ENCODE data around the gene TSEN34.

TSEN34 gene

DNA sequence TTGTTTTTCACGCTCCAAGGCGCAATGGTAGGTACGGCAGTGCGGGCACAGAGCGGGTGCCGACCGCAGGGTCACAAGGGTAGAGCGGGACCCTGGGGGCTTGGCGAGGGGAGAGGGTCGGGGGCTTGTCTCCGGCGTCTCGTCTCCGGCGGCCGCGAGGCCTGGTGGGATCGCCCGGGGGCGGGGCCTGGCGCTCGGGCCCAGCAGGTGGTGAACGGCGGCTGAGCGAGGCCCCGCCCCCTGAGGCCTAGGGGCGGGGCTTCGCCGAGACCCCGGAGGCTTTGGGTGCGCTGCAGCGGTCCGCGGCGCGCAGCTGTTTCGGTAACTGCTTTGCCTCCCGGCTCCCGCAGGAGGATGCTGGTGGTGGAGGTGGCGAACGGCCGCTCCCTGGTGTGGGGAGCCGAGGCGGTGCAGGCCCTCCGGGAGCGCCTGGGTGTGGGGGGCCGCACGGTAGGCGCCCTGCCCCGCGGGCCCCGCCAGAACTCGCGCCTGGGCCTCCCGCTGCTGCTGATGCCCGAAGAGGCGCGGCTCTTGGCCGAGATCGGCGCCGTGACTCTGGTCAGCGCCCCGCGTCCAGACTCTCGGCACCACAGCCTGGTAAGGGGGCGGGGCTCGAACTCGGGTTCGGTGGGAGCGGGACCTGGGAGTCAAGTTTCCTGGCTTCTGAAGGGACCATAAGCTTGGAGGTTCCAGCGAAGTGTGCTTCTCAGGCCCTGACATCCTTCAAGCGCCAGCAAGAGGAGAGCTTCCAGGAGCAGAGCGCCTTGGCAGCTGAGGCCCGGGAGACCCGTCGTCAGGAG, at the start of gene TSEN34:
Gene TSEN34, plus strand, starts transcription at position 298 of the 800 bp plus-strand sequence. Its CDS starts 57 bp downstream, at position 355.
- in situ Hi-C loops (cut with HindIII; ENCODE audit: low pct_ligation_motif_present, low pct_unique_long_range_greater_than_20kb, low sequenced_read_pairs): no loop called here
- peak; percentile 78 for DNase-seq

DNA sequence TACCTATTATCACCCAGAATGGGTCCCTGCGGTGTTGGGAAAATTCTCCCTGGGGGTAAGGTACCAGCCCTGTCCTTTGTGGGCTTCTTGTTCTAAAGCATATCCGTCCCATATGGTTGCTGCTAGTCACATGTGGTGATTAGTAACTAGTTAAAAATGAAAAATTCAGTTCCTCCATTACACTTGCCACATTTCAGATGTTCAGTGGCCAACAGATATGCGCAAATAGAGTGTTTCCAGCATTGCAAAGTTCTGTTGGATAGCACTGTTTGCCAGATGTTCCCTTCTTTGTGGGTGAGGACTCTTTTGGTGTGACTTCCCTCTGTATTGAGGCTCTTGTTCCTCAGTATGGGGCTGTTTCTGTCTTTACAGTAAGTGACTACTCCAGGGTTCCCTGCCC, 49.8 kb upstream of the TSEN34 start:
- DNase-seq: no peak
- in situ Hi-C loops (cut with HindIII; ENCODE audit: low pct_ligation_motif_present, low pct_unique_long_range_greater_than_20kb, low sequenced_read_pairs): no loop called here

DNA sequence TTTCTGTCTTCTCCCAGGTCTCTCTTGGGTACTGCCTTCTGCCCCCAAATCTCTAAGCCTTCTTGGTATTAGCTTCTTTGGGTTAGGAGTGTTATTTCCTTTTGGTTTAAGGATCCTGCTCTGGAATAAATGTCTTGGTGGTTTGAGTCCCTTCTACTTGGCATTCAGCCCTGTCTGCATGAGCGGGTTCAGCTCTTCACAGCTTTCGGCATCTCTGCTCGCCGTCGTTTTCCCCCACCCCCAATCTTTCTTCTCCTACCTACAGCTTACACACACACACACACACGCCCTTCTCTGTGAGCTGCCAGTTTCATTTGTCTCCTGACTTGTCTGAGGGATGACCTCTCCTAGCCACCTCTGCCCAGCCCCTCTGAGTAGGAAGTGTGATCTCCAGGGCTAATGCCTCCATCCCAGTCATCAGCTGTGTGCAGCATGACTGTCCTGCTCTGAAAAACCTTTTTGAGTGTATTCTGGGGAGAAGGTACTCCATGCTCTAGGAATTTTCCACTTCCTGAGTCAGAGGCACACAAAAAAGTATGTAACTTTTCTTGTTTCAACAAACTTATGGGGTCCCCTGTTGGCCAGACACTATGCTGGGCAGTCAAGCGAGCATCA, 48.8 kb upstream of the TSEN34 start:
- DNase-seq: no peak
- in situ Hi-C loops (cut with HindIII; ENCODE audit: low pct_ligation_motif_present, low pct_unique_long_range_greater_than_20kb, low sequenced_read_pairs): no loop called here

DNA sequence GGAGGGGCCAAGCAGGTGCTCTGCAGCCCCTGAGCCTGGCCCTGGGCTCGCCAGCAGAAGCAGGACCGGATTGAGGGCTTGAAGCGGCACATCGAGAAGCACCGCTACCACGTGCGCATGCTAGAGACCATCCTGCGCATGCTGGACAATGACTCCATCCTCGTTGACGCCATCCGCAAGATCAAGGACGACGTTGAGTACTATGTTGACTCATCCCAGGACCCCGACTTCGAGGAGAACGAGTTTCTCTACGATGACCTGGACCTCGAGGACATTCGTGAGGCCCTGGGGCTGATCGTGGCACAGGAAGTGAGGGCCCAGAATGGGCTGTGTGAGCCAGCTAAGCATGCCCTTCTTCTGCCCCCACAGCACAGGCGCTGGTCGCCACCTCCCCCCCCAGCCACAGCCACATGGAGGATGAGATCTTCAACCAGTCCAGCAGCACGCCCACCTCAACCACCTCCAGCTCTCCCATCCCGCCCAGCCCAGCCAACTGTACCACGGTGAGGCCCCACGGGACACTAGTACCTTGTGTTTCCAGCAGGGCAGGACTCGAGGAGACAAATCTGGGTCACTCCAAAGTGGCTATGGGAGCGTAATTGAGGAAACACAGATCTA, 45.5 kb upstream of the TSEN34 start:
- in situ Hi-C loops (cut with HindIII; ENCODE audit: low pct_ligation_motif_present, low pct_unique_long_range_greater_than_20kb, low sequenced_read_pairs): no loop called here
- no peak for DNase-seq

DNA sequence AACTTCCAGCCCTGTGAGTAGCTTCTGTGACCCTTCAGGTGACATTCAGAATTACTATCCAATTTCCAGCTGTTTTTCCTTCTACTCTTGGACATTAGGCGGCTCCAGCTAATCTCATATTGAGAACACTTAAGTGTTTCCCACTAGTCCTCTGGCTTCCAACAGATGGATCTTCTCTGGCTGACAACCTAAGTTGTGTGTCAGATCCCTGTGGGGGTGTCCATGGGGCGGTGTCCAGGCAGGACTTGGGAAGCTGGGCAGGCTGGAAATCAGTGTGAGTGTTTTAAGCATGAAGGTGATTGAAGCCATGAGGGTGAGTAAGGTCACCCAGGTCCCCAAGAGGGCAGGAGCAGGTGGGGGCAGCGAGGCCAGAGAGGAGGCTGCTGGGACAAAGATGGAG, 43.4 kb upstream of the TSEN34 start:
- no peak for DNase-seq
- in situ Hi-C loops (cut with HindIII; ENCODE audit: low pct_ligation_motif_present, low pct_unique_long_range_greater_than_20kb, low sequenced_read_pairs): no loop called here

DNA sequence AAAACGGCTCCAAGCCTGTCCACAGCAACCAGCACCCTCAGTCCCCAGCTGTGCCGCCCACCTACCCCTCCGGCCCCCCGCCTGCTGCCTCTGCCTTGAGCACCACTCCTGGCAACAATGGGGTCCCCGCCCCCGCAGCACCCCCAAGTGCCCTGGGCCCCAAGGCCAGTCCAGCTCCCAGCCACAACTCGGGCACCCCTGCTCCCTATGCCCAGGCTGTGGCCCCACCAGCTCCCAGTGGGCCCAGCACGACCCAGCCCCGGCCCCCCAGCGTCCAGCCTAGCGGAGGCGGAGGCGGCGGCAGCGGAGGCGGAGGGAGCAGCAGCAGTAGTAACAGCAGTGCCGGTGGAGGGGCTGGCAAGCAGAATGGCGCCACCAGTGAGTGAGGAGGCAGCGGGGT, 43.0 kb upstream of the TSEN34 start:
- in situ Hi-C loops (cut with HindIII; ENCODE audit: low pct_ligation_motif_present, low pct_unique_long_range_greater_than_20kb, low sequenced_read_pairs): no loop called here
- DNase-seq: no peak

DNA sequence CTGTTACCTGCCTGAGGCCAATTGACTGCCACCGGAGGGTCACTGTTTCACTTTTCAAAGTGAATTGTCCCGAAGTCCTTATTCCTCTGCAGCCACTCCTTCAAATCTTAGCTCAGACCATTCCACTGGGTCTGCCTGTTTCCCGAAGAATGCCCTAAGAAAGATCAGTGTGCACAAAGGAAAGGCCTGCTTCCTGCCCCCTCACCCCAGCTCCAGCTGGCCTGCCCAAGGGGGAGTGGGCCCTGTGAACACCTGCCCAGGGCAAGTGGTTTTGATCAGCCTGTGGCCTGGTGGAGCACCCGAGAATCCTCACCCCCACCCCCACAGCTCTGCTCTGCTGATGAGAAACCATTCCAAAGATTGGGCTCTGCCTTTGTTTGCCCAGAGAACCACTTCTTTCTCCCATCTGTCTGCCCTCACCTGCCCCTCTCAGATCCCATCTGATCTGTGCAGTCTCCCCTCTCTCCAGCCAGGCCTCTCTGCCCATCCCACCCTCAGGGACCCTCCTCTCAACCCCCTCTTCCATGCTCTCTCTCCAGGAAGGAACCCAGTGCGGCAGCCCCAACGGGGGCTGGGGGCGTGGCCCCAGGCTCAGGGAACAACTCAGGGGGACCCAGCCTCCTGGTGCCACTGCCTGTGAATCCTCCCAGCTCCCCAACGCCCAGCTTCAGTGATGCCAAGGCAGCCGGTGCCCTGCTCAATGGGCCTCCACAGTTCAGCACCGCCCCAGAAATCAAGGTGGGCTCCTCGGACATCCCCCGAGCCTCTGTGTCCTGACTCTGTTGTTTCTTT, 41.9 kb upstream of the TSEN34 start:
- no peak for DNase-seq

DNA sequence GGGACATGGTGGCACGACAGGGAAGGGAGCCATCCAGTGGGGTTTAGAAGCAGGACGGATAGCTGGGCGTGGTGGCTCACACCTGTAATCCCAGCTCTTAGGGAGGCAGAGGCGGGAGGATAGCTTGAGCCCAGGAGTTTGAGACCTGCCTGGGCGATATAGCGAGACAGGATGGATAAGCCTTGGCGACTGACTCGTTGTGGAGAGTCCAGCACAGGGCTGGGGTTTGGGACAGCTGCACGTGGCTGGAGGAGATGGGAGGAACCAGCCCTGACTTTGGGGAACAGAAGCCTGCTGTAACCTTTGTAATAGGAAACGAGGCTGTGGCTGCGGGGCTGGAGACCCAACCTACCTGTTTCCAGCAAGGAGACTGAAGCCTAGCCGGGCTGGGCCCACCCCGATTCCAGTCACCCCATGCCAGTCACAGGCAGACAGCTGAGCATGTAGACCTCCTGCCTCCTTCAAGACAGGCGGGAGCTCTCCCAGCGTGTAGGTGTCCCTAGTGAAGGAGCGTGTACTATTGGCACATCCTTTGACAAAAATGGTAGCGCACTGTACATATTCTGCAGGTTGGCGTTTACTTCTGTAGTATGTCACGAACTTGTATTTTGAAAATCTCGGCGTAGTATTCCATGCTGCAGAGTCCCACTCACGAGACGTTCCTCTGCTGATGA, 39.6 kb upstream of the TSEN34 start:
- in situ Hi-C loops (cut with HindIII; ENCODE audit: low pct_ligation_motif_present, low pct_unique_long_range_greater_than_20kb, low sequenced_read_pairs): no loop called here

More for the DNA sequence above, 41.9 kb upstream of the TSEN34 start:
- in situ Hi-C loops (cut with HindIII; ENCODE audit: low pct_ligation_motif_present, low pct_unique_long_range_greater_than_20kb, low sequenced_read_pairs): no loop called here

DNA sequence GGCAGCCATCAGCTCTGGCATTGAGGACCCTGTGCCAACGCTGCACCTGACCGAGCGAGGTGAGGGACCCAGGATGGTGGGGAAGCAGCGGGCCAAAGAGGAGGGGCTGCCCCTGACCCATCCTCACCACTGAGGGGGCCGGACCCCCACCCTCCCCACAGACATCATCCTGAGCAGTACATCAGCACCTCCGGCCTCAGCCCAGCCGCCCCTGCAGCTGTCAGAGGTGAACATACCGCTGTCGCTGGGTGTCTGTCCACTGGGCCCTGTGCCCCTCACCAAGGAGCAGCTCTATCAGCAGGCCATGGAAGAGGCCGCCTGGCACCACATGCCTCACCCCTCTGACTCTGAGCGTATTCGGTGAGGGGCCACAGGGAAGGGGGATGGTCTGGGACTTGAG, 38.8 kb upstream of the TSEN34 start:
- in situ Hi-C loops (cut with HindIII; ENCODE audit: low pct_ligation_motif_present, low pct_unique_long_range_greater_than_20kb, low sequenced_read_pairs): no loop called here
- no peak for DNase-seq

More for the DNA sequence above, 39.6 kb upstream of the TSEN34 start:
- DNase-seq: no peak

DNA sequence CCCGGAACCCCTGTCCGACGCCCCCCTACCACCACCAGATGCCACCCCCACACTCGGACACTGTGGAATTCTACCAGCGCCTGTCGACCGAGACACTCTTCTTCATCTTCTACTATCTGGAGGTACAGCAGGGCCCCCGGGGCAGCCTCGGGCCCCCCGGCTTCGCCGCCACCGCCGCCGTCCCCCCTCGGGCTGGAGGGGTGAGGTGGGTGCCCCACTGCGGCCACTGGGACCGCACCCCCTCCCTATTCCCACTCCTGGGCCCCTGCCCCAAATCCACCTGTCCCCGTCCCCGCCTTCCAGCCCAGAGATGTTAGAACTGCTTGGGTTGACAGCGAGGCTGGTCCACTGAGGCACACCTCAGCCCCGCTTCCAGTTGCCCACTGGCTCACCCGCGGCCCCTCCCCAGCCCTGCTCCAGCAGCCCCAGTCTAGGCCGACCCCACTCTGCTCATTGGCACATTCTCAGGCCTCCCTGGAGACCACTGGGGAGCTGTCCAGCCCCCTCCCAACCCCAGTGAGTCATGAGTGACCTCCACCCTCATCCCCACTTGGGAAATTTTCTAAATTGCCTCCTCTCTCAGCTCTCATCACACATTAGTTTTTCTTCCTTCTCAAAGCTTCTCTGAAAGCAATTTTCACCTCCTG, 38.1 kb upstream of the TSEN34 start:
- no peak for DNase-seq
- in situ Hi-C loops (cut with HindIII; ENCODE audit: low pct_ligation_motif_present, low pct_unique_long_range_greater_than_20kb, low sequenced_read_pairs): no loop called here

DNA sequence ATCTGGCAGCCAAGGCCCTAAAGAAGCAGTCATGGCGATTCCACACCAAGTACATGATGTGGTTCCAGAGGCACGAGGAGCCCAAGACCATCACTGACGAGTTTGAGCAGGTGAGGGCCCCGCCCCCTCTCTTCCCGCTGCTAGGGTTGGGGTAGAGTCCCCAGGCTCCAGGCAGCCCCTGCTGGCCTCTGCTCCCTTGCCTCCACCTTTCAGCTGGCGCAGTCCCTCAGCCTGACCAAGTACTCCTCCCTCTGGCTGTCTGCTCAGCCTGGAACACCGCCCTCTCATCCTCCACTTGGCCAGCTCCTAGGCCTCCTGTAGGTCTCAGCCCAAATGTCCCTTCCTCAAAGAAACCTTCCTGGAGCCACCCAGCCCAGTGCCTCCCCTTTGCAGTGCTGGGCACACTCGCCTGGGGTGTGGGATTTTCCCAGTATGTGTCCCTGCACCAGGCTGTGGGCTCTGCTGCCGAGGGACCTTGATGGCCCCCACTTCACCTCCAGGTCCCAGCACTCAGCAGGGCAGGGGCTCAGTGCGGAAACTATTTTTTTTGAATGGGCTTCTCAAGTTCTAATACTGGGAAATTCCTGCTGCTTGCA, 37.3 kb upstream of the TSEN34 start:
- in situ Hi-C loops (cut with HindIII; ENCODE audit: low pct_ligation_motif_present, low pct_unique_long_range_greater_than_20kb, low sequenced_read_pairs): no loop called here
- DNase-seq: no peak

DNA sequence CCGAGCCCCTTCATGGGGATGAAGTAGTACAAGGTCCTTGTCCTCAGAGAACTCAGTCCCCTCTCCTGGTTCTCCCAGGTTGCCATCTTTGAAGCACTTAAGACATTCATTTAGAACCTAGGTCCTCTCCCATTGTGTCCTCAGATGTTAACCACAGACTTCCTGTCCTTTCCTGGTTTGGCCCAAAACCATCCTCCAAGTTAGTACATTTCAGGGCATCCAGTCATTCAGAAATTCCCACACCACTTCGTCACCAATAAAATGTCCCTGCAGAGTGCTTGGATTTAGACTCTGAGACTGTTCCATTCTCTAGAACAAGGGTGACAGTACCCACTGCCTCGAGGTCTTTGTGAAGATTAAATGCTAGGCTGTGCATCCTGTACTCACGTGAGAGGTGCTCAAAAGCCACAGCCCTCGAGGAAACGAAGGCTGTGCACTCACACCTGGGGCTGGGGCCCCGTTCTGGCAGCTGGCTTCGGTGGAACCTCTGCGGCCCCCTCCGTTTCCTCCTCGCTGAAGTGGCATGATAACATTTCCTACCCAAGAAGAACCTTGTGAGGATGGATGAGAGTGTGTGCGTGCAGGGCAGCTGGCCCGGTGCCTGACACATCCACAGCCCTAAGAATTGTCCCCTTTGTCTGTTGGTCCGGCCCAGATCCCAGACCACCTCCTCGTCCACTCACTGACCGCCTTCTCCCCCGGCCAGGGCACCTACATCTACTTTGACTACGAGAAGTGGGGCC, 36.3 kb upstream of the TSEN34 start:
- in situ Hi-C loops (cut with HindIII; ENCODE audit: low pct_ligation_motif_present, low pct_unique_long_range_greater_than_20kb, low sequenced_read_pairs): no loop called here
- DNase-seq: no peak

DNA sequence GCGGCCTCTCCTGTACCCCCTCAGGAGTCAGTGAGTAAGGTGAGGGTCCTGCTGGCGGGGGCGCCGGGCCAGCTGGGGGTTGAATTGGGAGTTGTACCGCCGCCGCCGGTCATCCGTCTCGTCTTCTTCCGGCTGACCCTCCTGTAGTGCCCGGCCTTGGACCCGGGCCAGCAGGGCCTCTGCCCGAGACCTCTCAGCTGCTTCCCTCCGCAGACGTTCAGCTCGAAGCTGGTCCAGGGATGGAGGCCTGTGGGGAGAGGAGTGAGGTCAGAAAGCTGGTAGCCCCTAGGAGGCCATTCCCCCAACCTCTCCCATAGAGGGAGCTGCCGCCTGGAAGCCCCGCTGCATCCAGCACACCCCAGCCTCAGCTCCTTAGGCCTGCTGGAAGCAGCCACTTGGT, 35.4 kb upstream of the TSEN34 start:
- in situ Hi-C loops (cut with HindIII; ENCODE audit: low pct_ligation_motif_present, low pct_unique_long_range_greater_than_20kb, low sequenced_read_pairs): no loop called here

DNA sequence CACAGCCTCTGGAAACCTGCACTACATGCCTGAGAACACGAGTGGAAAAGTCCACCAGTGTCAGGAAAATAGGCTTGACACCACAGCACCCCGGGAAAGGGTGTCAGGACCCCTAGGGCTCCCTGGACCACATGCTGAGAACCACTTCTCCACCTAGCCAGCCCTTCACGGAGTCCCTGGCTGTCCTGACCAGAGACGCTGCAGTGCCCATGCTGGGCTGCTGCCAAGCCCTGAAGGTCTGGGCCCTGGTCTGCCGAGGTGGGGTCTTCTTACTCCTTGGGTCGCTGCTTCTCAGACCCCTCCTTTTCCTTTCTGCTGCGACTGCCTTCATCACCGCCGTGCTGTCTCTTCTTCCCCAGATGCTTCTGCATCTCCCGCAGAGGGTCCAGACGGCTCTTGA, 34.6 kb upstream of the TSEN34 start:
- in situ Hi-C loops (cut with HindIII; ENCODE audit: low pct_ligation_motif_present, low pct_unique_long_range_greater_than_20kb, low sequenced_read_pairs): no loop called here
- DNase-seq: no peak

More for the DNA sequence above, 35.4 kb upstream of the TSEN34 start:
- no peak for DNase-seq

DNA sequence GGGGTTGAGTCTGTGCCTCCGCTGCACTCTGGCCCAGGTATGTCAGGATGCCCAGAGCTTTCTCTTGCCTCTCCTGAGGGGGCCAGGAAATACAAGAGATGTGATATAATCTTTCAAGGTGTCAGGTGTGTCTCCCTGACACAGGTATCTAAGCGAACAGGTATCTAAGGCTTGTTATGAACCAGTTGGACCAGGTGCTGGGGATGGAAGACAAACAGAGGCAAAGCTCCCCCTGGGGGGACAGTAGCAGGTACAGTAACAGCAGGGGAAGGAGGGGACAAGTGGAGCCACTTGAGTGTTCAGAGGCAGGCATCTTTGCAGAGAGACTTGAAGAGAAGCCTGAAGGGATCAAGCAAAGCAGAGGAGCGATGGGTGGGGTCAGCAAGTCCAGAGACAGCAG, 34.2 kb upstream of the TSEN34 start:
- no peak for DNase-seq
- in situ Hi-C loops (cut with HindIII; ENCODE audit: low pct_ligation_motif_present, low pct_unique_long_range_greater_than_20kb, low sequenced_read_pairs): no loop called here

DNA sequence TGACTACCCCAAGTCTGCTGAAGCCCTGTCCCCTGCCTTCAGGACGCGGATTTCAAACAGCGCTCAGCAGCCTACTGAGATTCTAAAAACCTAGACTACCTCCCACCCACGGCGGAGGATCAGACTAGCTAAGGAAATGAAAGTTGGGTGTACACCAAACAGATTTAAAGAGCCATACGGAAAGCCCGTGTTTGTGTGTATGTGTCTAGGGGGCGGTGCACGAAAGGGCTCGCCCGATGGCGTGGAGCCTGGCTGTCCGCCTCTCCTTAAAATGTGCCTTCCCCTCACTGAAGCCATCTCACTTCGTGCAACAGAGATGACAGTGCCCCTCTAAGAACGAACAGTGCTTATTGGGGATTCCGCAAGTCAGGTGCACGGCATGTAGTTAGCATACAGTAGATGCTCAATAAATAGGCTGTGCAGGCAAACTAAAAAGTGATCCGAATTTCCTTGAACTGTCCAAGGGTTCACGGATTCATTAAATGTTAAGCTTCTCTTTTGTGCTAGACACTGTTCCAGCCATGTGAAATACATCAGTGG, 32.2 kb upstream of the TSEN34 start:
- in situ Hi-C loops (cut with HindIII; ENCODE audit: low pct_ligation_motif_present, low pct_unique_long_range_greater_than_20kb, low sequenced_read_pairs): no loop called here
- no peak for DNase-seq

All from ACHN (cell line).